HepG2 (cell line): Measurements from ENCODE around the gene DUS3L. TPM values are rescaled to one million over a fixed set of nuclear protein-coding genes. Genes with fewer than 3 reads are reported as not detected.

Source experiments
- ATAC-seq: fragments of 200-7000 bp; cut with Tn5 transposase; 3 replicates; pipeline ENCODE4 v1.9.1; 2020; ENCODE audit warnings: mild to moderate bottlenecking, moderate library complexity
- BruUV-seq: library from RNA; stranded (reverse); fragments of 400-500 nt; replicated peaks from 2 replicates; lab custom pipeline; 2021; lab: Mats Ljungman, UMichigan
- CTCF ChIA-PET: fragments of 300-600 bp; formaldehyde crosslinking; extraction: SDS; loops from one replicate; lab custom pipeline; 2021; ENCODE audit warnings: low total read pairs, inconsistent platforms, low intra/inter-chr PET ratio; lab: Yijun Ruan, JAX
- POLR2A ChIA-PET: fragments of 350-600 bp; sonication (Branson Sonifier 250); formaldehyde crosslinking; loops from one replicate; lab custom pipeline; 2020; ENCODE audit warnings: antibody characterized with exemption, inconsistent platforms; lab: Yijun Ruan, JAX
- DNase-seq: peaks from one replicate; pipeline ENCODE4 v3.0.0-alpha.2; 2015; ENCODE audit warnings: low spot score
- FAIRE-seq: peaks from 3 replicates; lab custom pipeline; 2011; peaks lifted over from hg19 to GRCh38; lab: Jason Lieb, UNC
- H2AFZ ChIP-seq: one replicate; pipeline ENCODE4 v1.6.1; 2011; ENCODE audit warnings: low read length, inconsistent platforms
- H3K27ac ChIP-seq: fragments of 300-600 bp; 3 replicates; pipeline ENCODE4 v1.8.0; 2011; ENCODE audit warnings: mixed run types, mild to moderate bottlenecking, mixed read lengths, low read length, inconsistent platforms; ENCODE audit not compliant: insufficient read depth; ENCODE audit errors: extremely low read length
- H3K27me3 ChIP-seq, 2 experiments: fragments of 200-600 bp in 1 of 2; 2 replicates in 1 of 2; 3 replicates in 1 of 2; pipeline versions ENCODE4 v1.6.0 to v1.8.0; 2011; ENCODE audit warnings: low read length in 2 of 2, mild to moderate bottlenecking in 2 of 2, moderate library complexity in 2 of 2, inconsistent platforms in 1 of 2; ENCODE audit not compliant: insufficient read depth in 2 of 2, control insufficient read depth in 1 of 2
- H3K36me3 ChIP-seq, 2 experiments: fragments of 200-600 bp in 1 of 2; replicated peaks in 1 of 2; 2 replicates in 1 of 2; 3 replicates in 1 of 2; pipeline versions ENCODE4 v1.5.1 to v1.8.0; 2011; ENCODE audit warnings: low read length in 2 of 2, inconsistent platforms in 1 of 2; ENCODE audit not compliant: insufficient read depth in 2 of 2, control insufficient read depth in 1 of 2
- H3K4me1 ChIP-seq: 2 replicates; pipeline ENCODE4 v1.5.1; 2012; ENCODE audit warnings: low read length, inconsistent platforms; ENCODE audit not compliant: insufficient read depth
- H3K4me2 ChIP-seq: 2 replicates; pipeline ENCODE4 v1.6.0; 2011; ENCODE audit warnings: low read depth, low read length, inconsistent platforms
- H3K4me3 ChIP-seq, 3 experiments: fragments of 200-600 bp in 1 of 3; sonication (generic), shearing (Covaris generic) in 1 of 3; replicated peaks in 1 of 3; 2 replicates each; pipeline ENCODE4 v1.5.1; 2011 to 2016; ENCODE audit warnings: low read length in 3 of 3, inconsistent platforms in 2 of 3, low read depth in 2 of 3, mild to moderate bottlenecking in 2 of 3, control low read depth in 1 of 3, mixed read lengths in 1 of 3; ENCODE audit not compliant: insufficient read depth in 1 of 3
- H3K79me2 ChIP-seq: one replicate; pipeline ENCODE4 v1.6.1; 2011; ENCODE audit warnings: low read length, inconsistent platforms; ENCODE audit not compliant: insufficient read depth
- H3K9ac ChIP-seq: 2 replicates; pipeline ENCODE4 v1.6.0; 2011; ENCODE audit warnings: mild to moderate bottlenecking, low read depth, low read length, inconsistent platforms; ENCODE audit not compliant: insufficient read depth
- H3K9me3 ChIP-seq: 2 replicates; pipeline ENCODE4 v1.5.1; 2012; ENCODE audit warnings: mild to moderate bottlenecking, low read length
- H4K20me1 ChIP-seq: 2 replicates; pipeline ENCODE4 v1.6.0; 2011; ENCODE audit warnings: inconsistent platforms, mild to moderate bottlenecking, low read length, moderate library complexity; ENCODE audit not compliant: insufficient read depth
- FOXO1 ChIP-seq: sonication (generic); formaldehyde crosslinking; IDR thresholded peaks from 2 replicates; pipeline ENCODE4 v1.4.0; 2020; ENCODE audit warnings: missing genetic modification reagents
- HMG20A ChIP-seq: IDR thresholded peaks from 2 replicates; pipeline ENCODE4 v1.6.1; 2016; ENCODE audit warnings: borderline replicate concordance
- NR2F1 ChIP-seq, 2 experiments: fragments of 450-650 bp in 1 of 2; formaldehyde crosslinking in 1 of 2; IDR thresholded peaks; 2 replicates each; pipeline versions ENCODE4 v1.5.0 to v1.6.1; 2016 to 2020; ENCODE audit warnings: mild to moderate bottlenecking in 1 of 2, missing compliant biosample characterization in 1 of 2, missing genetic modification reagents in 1 of 2, moderate library complexity in 1 of 2
- RBFOX2 ChIP-seq: fragments of 200-400 bp; formaldehyde crosslinking; IDR thresholded peaks from 2 replicates; pipeline ENCODE4 v1.6.1; 2017; ENCODE audit warnings: low read depth, mild to moderate bottlenecking, low read length
- TCF7 ChIP-seq: sonication (generic); IDR thresholded peaks from 2 replicates; pipeline ENCODE4 v1.6.1; 2016; ENCODE audit warnings: antibody characterized with exemption, low read depth
- TCF7L2 ChIP-seq: IDR thresholded peaks from 2 replicates; pipeline ENCODE4 v1.6.1; 2011; ENCODE audit warnings: mild to moderate bottlenecking, low read depth, low read length, moderate library complexity
- U2AF1 ChIP-seq: fragments of 200-400 bp; formaldehyde crosslinking; optimal IDR thresholded peaks from 2 replicates; pipeline ENCODE3; 2017; ENCODE audit warnings: mild to moderate bottlenecking, low read depth, low read length
- ZNF207 ChIP-seq: fragments of 450-650 bp; IDR thresholded peaks from 2 replicates; pipeline ENCODE4 v1.6.1; 2016; ENCODE audit warnings: antibody characterized with exemption, borderline replicate concordance
- ZNF768 ChIP-seq: sonication (generic); formaldehyde crosslinking; IDR thresholded peaks from 2 replicates; pipeline ENCODE4 v1.4.0; 2020; ENCODE audit warnings: missing genetic modification reagents
- WGBS: methylation state at CpG from one replicate; pipeline ENCODE4 v1.1.6; 2017; ENCODE audit warnings: low lambda C conversion rate; 5-methylcytosine and 5-hydroxymethylcytosine counted together
- in situ Hi-C: cut with HindIII; loops from 2 replicates; pipeline ENCODE4 v1.10.0; 2017; ENCODE audit warnings: low pct_unique_long_range_greater_than_20kb; ENCODE audit not compliant: extremely low pct_ligation_motif_present
- intact Hi-C: fragments of 100-400 bp; cut with micrococcal nuclease; formaldehyde crosslinking; loops from one replicate; pipeline ENCODE4 v1.10.0; 2022; ENCODE audit not compliant: unreplicated experiment
- polyA plus RNA-seq, 8 experiments: library from polyadenylated mRNA; depleted of rRNA in 3 of 8; stranded (reverse) in 7 of 8; unstranded in 1 of 8; fragments of >200 nt; fragmentation: Illumina TruSeq in 4 of 8; extraction: Trizol in 4 of 8; gene quantifications; 2 replicates each; pipeline versions ENCODE4 v1.2.1 to v1.2.3, GENCODE V29; 2011 to 2016; ENCODE audit warnings: low read depth in 4 of 8, missing spikeins in 1 of 8, mixed read lengths in 1 of 8; ENCODE audit not compliant: insufficient read depth in 1 of 8
- total RNA-seq, 5 experiments: library from RNA; depleted of rRNA; stranded (reverse); fragments of >200 nt; fragmentation: Illumina TruSeq; extraction: Trizol; gene quantifications; 2 replicates each; pipeline ENCODE4 v1.2.3, GENCODE V29; 2016; ENCODE audit warnings: low read depth in 1 of 5
- TF ChIP-seq, protein P1 (sequence below): sonication (generic); formaldehyde crosslinking; IDR thresholded peaks from 2 replicates; pipeline ENCODE4 v1.8.0; 2023; ENCODE audit warnings: mild to moderate bottlenecking, missing genetic modification reagents

Gene DUS3L
- total and polyA plus RNA-seq, 2 of the 13 experiments (the other 11 are each of a cell fraction or from before 2014, with no cell fraction given) = 13.3 to 25.1 TPM

DNA sequence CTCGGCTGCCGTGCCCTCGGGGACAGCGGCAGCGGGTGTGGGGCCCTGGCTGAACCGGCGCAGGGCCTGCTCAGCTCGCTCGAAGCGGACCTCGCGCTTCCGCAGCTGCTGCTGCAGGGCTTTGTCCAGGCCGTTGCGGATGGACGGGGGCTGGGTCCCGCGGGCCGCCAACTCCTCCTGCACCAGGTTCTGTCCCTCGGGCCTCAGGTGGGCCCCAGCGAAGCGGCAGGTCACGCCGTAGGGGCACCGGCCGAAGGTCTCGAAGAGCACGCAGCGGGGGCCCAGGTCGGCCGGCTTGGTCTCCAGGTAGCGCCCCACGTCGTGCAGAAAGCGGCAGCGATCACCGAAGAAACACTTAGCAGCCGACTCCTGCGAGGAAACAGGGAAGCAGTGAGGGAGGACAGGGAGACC is 1.6 kb downstream of the DUS3L start:
- no peak overlapping the region for H2AFZ ChIP-seq
- ChIA-PET POLR2A (interaction anchor here (2.0 kb wide), 1 partner anchor 114 kb away, joined by 6 read pairs; the partner anchor contains the start of gene NDUFA11), CTCF (no interaction called here)
- WGBS = 97% methylated on average over 31 of the region's 39 CpGs
- peaks cover 25% of the 10 kb centered on the region for H3K4me1 ChIP-seq
- TF ChIP-seq ZNF768 (CRISPR knock-in tag) = 0 out of 2 replicates have a peak, but pooled peaks have one; percentile 13
- TF ChIP-seq RBFOX2 = peak; percentile 52
- TF ChIP-seq, protein P1, sequence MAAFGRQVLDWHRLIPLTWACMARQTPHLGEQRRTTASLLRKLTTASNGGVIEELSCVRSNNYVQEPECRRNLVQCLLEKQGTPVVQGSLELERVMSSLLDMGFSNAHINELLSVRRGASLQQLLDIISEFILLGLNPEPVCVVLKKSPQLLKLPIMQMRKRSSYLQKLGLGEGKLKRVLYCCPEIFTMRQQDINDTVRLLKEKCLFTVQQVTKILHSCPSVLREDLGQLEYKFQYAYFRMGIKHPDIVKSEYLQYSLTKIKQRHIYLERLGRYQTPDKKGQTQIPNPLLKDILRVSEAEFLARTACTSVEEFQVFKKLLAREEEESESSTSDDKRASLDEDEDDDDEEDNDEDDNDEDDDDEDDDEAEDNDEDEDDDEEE = no peak
- no TSS peak for BruUV-seq
- no peak overlapping the region for H3K4me3 ChIP-seq
- H3K27me3 ChIP-seq = no peaks in the 10 kb centered on the region
- DNase-seq (no peak), FAIRE-seq (no peak), ATAC-seq (no peak)
- peaks cover 17 to 40% of the 10 kb centered on the region in 2 experiments; a peak in 4 of 5 replicates for H3K36me3 ChIP-seq
- H3K9me3 ChIP-seq = no peaks in the 10 kb centered on the region
- no peaks in the 10 kb centered on the region for H3K79me2 ChIP-seq
- H4K20me1 ChIP-seq = no peaks in the 10 kb centered on the region
- H3K4me2 ChIP-seq = no peak overlapping the region
- no peak overlapping the region for H3K9ac ChIP-seq
- in situ Hi-C loops = no loop called here
- intact Hi-C loops = no loop called here
- no peak overlapping the region for H3K27ac ChIP-seq

DNA sequence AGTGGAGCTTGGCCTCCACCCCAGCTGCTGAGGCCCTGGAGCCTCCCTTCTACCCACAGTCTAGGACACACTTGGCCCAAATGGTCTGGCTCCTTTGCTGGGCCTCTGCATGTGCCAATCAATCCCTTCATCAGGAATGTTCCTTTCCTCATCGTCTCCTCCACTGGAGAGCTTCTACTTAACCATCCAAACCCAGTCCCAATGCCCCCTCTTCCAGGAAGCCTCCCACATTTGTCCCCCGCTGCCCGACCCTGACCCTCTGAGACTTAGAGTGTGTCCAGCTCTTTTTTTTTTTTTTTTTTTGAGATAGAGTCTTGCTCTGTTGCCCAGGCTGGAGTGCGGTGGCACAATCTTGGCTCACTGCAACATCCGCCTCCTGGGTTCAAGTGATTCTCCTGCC is 2.5 kb downstream of the DUS3L start:
- Histone ChIP-seq H3K27me3 (no peaks in the 10 kb centered on the region), H3K36me3 (peaks cover 17 to 40% of the 10 kb centered on the region in 2 experiments; a peak in 4 of 5 replicates), H3K4me1 (peaks cover 19% of the 10 kb centered on the region), H3K4me2 (no peak overlapping the region), H3K27ac (no peak overlapping the region), H4K20me1 (no peaks in the 10 kb centered on the region), H3K79me2 (no peaks in the 10 kb centered on the region), H3K4me3 (no peak overlapping the region), H3K9ac (no peak overlapping the region), H2AFZ (no peak overlapping the region), H3K9me3 (no peaks in the 10 kb centered on the region)
- ChIA-PET POLR2A (interaction anchor here (1.0 kb wide), 1 partner anchor 70 kb away, joined by 3 read pairs; no protein-coding TSS in a partner anchor), CTCF (no interaction called here)
- DNase-seq (no peak), FAIRE-seq (no peak), ATAC-seq (no peak)
- in situ Hi-C loops = no loop called here
- TF ChIP-seq HMG20A (CRISPR knock-in tag) (no peak), NR2F1 (CRISPR knock-in tag; IDR thresholded peaks at IDR 0.05) (no peak), TCF7L2 (no peak), ZNF207 (no peak), FOXO1 (CRISPR knock-in tag) (no peak), U2AF1 (no peak), TCF7 (no peak)
- intact Hi-C loops = no loop called here
- 98% methylated on average over 5 of the region's 5 CpGs for WGBS
- no TSS peak for BruUV-seq
